ENCODE data around the gene NOS3. TPM values are rescaled to one million over a fixed set of nuclear protein-coding genes. Genes with fewer than 3 reads are reported as not detected.

The NOS3 gene
- total and polyA plus RNA-seq, 9 of the 15 experiments (the other 6 are each of a cell fraction or from before 2014, with no cell fraction given), result 1.1 to 121 (median 23.6) TPM

- TF ChIP-seq ZNF518B (CRISPR knock-in tag; IDR thresholded peaks at IDR 0.05) (no peak), EP300 (IDR thresholded peaks at IDR 0.05; ENCODE audit: low read length) (peak; percentile 19; the same call in 1 of the 2 replicates), ZNF395 (CRISPR knock-in tag; IDR thresholded peaks at IDR 0.05) (peak; percentile 72), E2F3 (CRISPR knock-in tag; IDR thresholded peaks at IDR 0.05) (0 out of 2 replicates have a peak, but pooled peaks have one; percentile 14), BHLHE40 (IDR thresholded peaks at IDR 0.05; ENCODE audit: low read length) (peak; percentile 67), CBX8 (IDR thresholded peaks at IDR 0.05; ENCODE audit: borderline replicate concordance, extremely low read depth, low read depth, low read length, poor library complexity, severe bottlenecking) (no peak), NCOA1 (IDR thresholded peaks at IDR 0.05; ENCODE audit: low read depth) (0 out of 2 replicates have a peak, but pooled peaks have one; percentile 24), ZNF121 (CRISPR knock-in tag; conservative IDR thresholded peaks at IDR 0.05) (no peak), ZNF41 (CRISPR knock-in tag; conservative IDR thresholded peaks at IDR 0.05) (no peak), STAT6 (CRISPR knock-in tag; IDR thresholded peaks at IDR 0.05) (0 out of 2 replicates have a peak, but pooled peaks have one; percentile 75)
Measured at GRCh38 chr7:151057989-151058780, 67.4 kb downstream of the NOS3 start (continued).

All from K562 (cell line).